Measurements from ENCODE around the gene AMBN. TPM values are rescaled to one million over a fixed set of nuclear protein-coding genes. Genes with fewer than 3 reads are reported as not detected.

AMBN gene
- total RNA-seq, 1 experiment from 2014 or later = not detected

GRCh38 chr4:70583952-70584834 is 7.9 kb upstream of the AMBN start (continued):
- TF ChIP-seq ZBTB33 (IDR thresholded peaks at IDR 0.05; ENCODE audit: extremely low read depth, insufficient replicate concordance, low read length) = no peak

GRCh38 chr4:70586841-70587240 is 5.2 kb upstream of the AMBN start:
- TF ChIP-seq ZFX (IDR thresholded peaks at IDR 0.05) (no peak), ZBTB33 (IDR thresholded peaks at IDR 0.05; ENCODE audit: extremely low read depth, insufficient replicate concordance, low read length) (no peak), POLR2AphosphoS5 (IDR thresholded peaks at IDR 0.05; ENCODE audit: low read depth, low read length) (no peak), MAX (IDR thresholded peaks at IDR 0.05) (no peak), EGR1 (IDR thresholded peaks at IDR 0.05; ENCODE audit: low read depth) (no peak), POLR2A (IDR thresholded peaks at IDR 0.05; ENCODE audit: borderline replicate concordance, extremely low read depth, insufficient read depth, insufficient read length) (no peak), SIN3A (IDR thresholded peaks at IDR 0.05; ENCODE audit: low read depth) (no peak), ELF1 (IDR thresholded peaks at IDR 0.05; ENCODE audit: borderline replicate concordance, low read depth) (no peak)
- no peaks in the 10 kb centered on the region for H3K27me3 ChIP-seq (ENCODE audit: insufficient read depth, low read length)
- peaks cover 9 to 15% of the 10 kb centered on the region in 2 experiments; a peak in 3 of 4 replicates for H3K4me1 ChIP-seq (ENCODE audit: control insufficient read depth in 1 of 2, insufficient read depth in 2 of 2, low read length in 2 of 2)
- H3K9me2 ChIP-seq (ENCODE audit: insufficient read depth) = no peaks in the 10 kb centered on the region
- no peak for DNase-seq (ENCODE audit: low read depth, low spot score)
- no peaks in the 10 kb centered on the region for H3K36me3 ChIP-seq (ENCODE audit: control insufficient read depth in 1 of 2, insufficient read depth in 2 of 2, low read length in 2 of 2)
- ATAC-seq = no peak
- intact Hi-C loops (cut with micrococcal nuclease) = no loop called here
- POLR2A ChIA-PET = no interaction called here
- no peak overlapping the region for H3K4me3 ChIP-seq (replicated peaks in 1 of 2; ENCODE audit: low read depth in 1 of 2, low read length in 2 of 2)
- CTCF ChIA-PET = no interaction called here
- H3K9ac ChIP-seq (ENCODE audit: low read length) = no peak overlapping the region
- no peaks in the 10 kb centered on the region for H3K79me2 ChIP-seq (ENCODE audit: insufficient read depth, low read length)
- H3K9me3 ChIP-seq (ENCODE audit: control insufficient read depth in 1 of 2, insufficient read depth in 1 of 2, low read depth in 1 of 2, low read length in 2 of 2) = no peaks in the 10 kb centered on the region
- H2AFZ ChIP-seq (ENCODE audit: low read depth, low read length, poor library complexity, severe bottlenecking) = no peak overlapping the region
- H3K4me2 ChIP-seq (ENCODE audit: low read length) = no peak overlapping the region
- RAD21 ChIA-PET (ENCODE audit: low non-redundant PET in 1 of 2, low total read pairs in 2 of 2, uncharacterized antibody in 2 of 2, unreplicated experiment in 2 of 2) = no interaction called here
- H3K27ac ChIP-seq (ENCODE audit: low read depth, low read length) = no peak overlapping the region
- no TSS peak for BruUV-seq (replicated peaks)
- no peaks in the 10 kb centered on the region for H4K20me1 ChIP-seq (ENCODE audit: insufficient read depth)
